NCI-H1092 treated with DMSO at 0.1 percent for 48 hours (cell line): ENCODE data around the gene TSEN15.

Source experiments
- DNase-seq: peaks from one replicate; lab custom pipeline; 2025; lab: John Stamatoyannopoulos, UW

TSEN15 gene

GRCh38 chr1:184051485-184052193 is at the start of gene TSEN15:
Gene TSEN15, plus strand, starts transcription at chr1:184051730. Its CDS starts 26 bp downstream, at chr1:184051756.
- peak; percentile 88 for DNase-seq

DNA sequence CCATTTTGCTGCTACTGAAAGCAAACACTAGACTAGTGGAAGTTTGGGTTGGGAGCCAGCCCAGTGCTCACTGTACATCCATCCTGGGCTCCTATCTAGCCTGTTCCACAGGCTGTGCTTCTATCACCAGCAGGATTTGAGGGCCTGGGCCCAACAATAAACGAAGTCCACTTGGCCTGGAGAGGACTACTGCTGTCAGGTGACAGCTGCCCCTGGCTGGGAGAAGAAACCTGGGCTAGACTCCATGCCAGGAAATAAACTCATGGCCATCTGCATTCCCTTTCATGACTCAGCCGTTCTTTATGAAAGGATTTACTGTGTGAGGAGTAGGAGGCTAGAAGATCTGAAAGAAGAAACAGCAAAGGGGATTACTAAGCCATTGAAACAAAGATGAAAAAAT is 49.5 kb upstream of the TSEN15 start:
- DNase-seq: no peak

GRCh38 chr1:184004935-184005334 is 46.6 kb upstream of the TSEN15 start:
- DNase-seq: no peak

GRCh38 chr1:184005506-184005905 is 46.0 kb upstream of the TSEN15 start:
- no peak for DNase-seq

- DNase-seq: no peak
These were observed 40.7 kb upstream of the TSEN15 start for GRCh38 chr1:184010788-184011187.

GRCh38 chr1:184012187-184012586 is 39.3 kb upstream of the TSEN15 start:
- DNase-seq: no peak

DNA sequence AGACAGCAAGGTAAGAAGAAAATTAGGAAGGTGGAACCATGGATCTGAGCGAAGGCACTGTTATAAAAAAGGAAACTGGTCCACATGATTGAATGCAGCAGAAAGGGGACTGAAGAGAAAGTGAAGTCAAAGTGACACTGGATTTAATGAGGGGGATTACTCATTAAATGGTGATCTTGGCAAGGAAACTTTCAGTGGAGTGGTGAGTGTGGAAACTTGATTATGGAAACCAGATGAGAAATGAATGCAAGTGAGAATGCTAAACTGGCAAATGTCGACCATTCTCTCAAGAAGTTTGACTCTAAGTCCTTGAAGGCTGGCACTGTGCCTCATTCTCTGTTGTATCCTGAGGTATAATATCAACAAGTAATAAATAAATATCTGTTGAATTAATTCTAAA is 37.3 kb upstream of the TSEN15 start:
- no peak for DNase-seq

GRCh38 chr1:184016169-184016568 is 35.4 kb upstream of the TSEN15 start:
- DNase-seq: no peak

GRCh38 chr1:184017306-184017705 is 34.2 kb upstream of the TSEN15 start:
- no peak for DNase-seq

DNA sequence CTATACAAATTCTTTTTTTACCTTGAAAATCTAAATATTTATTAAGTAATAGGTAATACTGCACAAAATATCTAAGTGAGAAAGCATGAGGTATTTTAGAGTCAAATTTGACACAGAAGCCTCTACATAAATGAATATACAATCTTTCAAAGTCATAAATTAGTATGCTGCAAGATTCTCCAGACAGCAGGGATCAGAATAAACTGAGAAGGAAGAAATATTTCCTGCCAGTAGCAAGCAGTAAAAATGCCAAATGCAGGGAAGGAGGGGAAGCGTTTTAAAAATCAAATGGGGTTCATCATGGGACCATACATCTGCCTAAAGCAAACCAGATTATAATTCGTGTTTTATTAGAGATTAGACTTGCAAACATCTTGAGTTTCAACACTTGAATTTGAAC is 32.9 kb upstream of the TSEN15 start:
- no peak for DNase-seq

DNA sequence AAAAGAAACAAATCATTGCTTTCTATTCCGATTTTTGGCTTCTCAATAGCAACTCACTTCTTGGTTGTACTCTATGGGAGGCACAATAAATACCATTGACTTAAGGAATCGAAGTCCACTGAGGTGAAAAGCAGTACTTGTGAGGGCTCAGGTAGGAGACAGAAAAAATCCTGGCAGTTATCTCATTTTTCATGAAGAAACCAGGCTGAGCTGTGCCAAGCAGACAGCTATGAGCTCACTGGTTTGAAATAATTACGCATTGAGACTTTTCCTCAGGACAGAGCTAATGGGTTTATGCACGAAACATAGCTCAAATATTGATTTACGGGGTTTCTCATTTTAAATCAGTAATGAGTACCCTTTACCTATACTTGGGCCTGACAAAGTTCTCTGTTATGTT is 32.5 kb upstream of the TSEN15 start:
- DNase-seq: no peak

DNA sequence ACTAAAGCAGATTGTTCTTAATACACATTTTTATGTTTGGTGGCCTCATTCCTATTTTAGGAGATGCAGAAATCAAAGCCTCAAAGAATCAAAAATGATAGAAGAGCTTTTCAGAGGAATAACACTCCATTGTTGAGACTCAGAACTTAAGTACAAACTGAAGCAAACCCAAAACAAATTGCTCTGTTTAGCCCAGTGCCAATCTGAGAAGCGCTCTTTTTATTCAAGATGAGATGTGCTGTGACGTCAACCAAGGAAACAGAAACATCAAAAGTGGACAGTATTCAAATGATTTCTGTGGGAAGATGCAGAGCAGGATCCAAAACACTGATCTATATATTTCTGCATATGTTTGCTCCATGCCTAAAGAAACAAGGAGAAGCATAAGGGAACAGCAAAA is 32.0 kb upstream of the TSEN15 start:
- no peak for DNase-seq

- DNase-seq: no peak
These were observed 31.2 kb upstream of the TSEN15 start for GRCh38 chr1:184020328-184020727.

DNA sequence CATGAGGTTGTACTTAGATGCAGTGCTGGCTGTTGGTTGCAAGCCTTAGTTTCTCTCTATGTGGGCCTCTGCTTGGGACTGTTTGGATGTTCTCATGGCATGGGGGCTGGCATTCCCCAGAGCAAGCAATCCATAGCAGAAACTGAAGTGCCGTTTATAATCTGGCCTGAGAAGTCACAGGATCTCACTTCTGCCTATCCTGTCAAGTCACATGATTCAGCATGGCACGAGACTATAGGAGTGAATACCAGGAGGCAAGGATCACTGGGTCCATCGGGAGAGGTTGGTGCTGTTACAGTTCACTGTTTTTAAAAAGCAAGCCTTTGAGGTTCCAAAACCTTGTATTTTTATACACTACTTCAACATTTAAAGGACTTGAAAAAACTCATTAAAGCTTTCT is 30.7 kb upstream of the TSEN15 start:
- no peak for DNase-seq

DNA sequence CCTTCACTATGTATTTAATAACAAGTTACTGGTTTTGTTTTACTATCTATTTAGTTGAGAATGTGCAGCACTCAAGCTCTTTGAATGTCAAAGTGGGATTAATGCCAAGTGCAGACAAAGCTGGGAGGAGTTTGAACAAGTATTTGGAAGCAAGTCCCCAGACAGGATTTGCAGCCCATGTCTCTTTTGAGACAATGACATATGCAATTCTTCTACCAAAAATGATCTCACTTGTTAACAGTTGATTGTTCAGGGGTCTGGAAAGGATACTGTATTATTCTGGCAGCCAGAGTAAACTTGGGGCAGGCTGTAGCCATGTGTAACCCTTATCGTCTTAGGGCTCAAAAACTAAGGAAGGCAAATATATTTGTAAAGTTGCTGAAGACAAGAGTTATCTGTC is 29.8 kb upstream of the TSEN15 start:
- DNase-seq: no peak

DNA sequence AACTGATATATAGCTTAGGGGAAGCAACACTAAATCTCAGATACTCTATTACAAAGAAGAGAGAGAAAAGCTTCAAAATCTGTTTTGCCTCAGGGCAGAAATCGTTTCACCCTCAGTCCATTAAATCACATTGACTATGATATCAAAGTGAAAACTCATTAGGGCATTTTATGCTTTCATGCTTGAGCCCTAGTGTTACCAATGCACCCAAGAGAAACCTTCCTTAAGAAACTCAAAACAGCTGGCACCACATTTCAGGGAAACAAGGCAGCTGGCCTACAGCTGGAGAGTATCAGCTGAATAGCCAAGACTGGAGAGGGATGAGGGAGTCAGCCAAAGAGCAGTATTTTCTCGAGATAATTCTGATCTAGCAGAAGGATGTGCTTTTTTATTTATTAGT is 28.9 kb upstream of the TSEN15 start:
- no peak for DNase-seq

- DNase-seq: no peak
These were observed 28.4 kb upstream of the TSEN15 start for GRCh38 chr1:184023171-184023570.

- peak; percentile 75 for DNase-seq
These were observed 26.3 kb upstream of the TSEN15 start for GRCh38 chr1:184025242-184025675.

DNA sequence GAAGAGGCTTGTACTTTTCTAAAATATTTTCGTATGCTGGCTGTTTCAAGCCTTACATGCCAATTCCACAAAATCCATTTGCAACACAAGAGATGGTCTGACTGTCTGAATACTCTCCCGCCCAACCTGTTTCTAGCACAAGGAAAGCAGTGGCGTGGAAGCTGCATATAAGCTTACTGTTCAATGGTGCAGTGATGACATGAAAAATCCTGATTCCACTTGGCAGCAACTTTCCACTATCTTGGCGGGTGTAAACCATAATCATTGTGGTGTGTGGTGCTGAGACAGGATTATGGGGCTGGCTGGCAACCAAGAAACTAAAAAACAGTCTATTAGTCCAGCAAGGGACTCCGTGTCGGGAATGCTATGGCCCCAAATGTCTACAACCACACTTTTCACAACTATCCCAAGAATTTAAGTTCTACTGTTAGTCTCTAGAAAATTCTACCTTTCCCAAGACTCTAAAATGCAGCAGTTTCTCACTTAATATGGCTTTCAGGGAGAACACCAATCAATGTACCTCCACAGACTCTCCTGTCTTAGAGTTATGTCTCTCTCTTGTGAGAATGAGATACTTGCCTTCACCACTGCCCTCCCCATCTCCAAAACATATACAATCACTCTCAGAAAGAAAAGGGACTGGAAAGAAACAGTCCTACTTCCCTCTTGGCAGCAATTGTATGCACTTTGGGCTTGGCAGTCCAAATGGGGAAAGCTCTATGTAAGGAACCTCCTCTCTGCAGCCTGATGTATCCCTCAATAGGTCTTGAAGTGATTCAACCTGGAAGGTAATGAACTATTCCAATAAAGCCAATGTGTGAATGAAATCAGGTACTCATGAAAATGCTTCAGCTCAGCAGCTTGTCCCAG is 23.5 kb upstream of the TSEN15 start:
- DNase-seq: no peak

GRCh38 chr1:184028854-184029623 is 22.5 kb upstream of the TSEN15 start:
- DNase-seq: no peak

GRCh38 chr1:184030433-184031091 is 21.0 kb upstream of the TSEN15 start:
- no peak for DNase-seq

- no peak for DNase-seq
These were observed 20.5 kb upstream of the TSEN15 start for GRCh38 chr1:184031092-184031408.
